ENCODE data around the gene TBC1D5.

GRCh38 chr3:17369973-17370372 lies 372.5 kb downstream of the TBC1D5 start:
- TF ChIP-seq CTCF (IDR thresholded peaks at IDR 0.05; ENCODE audit: low read depth, low read length, poor library complexity, severe bottlenecking) (no peak), EZH2phosphoT487 (IDR thresholded peaks at IDR 0.05; ENCODE audit: borderline replicate concordance, low read length) (no peak)
